Neural progenitor cell (in vitro differentiated cells): Measurements from ENCODE around the gene FREM2.

Experiments used
- CTCF ChIP-seq: fragments of 200-600 bp; sonication (generic); IDR thresholded peaks from 2 replicates; pipeline ENCODE4 v1.5.1; 2017; ENCODE audit warnings: antibody characterized with exemption, mild to moderate bottlenecking
- EZH2phosphoT487 ChIP-seq: fragments of 200-600 bp; sonication (generic); IDR thresholded peaks from 2 replicates; pipeline ENCODE4 v1.6.1; 2017; ENCODE audit warnings: antibody characterized with exemption

- TF ChIP-seq EZH2phosphoT487 (no peak), CTCF (no peak)
These were observed 179.8 kb downstream of the FREM2 start for GRCh38 chr13:38866649-38867048.
